GM12875 (cell line): ENCODE data around the gene KRT23.

ENCODE experiments used
- H3K4me3 ChIP-seq: one replicate; pipeline ENCODE4 v1.5.1; 2011; ENCODE audit warnings: low read depth, low read length, control low read depth
- TF ChIP-seq, protein P1 (sequence below): IDR thresholded peaks from 2 replicates; pipeline ENCODE4 v1.5.1; 2011; ENCODE audit warnings: low read depth, mild to moderate bottlenecking, control low read depth, inconsistent platforms, low read length, moderate library complexity, borderline replicate concordance; ENCODE audit not compliant: insufficient read depth

KRT23 gene, protein sequence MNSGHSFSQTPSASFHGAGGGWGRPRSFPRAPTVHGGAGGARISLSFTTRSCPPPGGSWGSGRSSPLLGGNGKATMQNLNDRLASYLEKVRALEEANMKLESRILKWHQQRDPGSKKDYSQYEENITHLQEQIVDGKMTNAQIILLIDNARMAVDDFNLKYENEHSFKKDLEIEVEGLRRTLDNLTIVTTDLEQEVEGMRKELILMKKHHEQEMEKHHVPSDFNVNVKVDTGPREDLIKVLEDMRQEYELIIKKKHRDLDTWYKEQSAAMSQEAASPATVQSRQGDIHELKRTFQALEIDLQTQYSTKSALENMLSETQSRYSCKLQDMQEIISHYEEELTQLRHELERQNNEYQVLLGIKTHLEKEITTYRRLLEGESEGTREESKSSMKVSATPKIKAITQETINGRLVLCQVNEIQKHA

DNA sequence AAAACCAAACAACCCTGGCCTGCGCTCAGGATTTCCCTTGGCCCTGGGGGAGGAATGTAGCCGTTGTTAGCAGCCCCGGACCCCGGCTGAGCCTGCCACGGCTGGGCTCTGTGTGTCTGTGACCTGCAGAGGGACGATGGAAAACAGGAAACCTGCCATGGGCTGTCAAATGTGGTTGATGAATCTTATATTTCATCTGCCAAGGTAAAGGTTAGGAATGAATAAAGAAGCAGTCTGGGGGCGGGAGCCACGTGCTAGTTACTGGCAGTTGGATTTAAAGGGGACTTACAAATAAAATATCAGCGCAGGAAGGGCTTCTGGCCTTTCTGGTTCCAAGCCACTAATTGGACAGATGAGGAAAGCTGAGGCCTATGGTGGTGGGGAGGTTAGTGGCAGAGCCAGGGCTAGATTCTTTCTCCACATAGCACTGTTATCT lies at the start of gene KRT23:
KRT23 (minus strand) TSS at position 263 of the 436 bp plus-strand sequence. CDS start 1,043 bp downstream, outside the sequence.
- TF ChIP-seq, protein P1, sequence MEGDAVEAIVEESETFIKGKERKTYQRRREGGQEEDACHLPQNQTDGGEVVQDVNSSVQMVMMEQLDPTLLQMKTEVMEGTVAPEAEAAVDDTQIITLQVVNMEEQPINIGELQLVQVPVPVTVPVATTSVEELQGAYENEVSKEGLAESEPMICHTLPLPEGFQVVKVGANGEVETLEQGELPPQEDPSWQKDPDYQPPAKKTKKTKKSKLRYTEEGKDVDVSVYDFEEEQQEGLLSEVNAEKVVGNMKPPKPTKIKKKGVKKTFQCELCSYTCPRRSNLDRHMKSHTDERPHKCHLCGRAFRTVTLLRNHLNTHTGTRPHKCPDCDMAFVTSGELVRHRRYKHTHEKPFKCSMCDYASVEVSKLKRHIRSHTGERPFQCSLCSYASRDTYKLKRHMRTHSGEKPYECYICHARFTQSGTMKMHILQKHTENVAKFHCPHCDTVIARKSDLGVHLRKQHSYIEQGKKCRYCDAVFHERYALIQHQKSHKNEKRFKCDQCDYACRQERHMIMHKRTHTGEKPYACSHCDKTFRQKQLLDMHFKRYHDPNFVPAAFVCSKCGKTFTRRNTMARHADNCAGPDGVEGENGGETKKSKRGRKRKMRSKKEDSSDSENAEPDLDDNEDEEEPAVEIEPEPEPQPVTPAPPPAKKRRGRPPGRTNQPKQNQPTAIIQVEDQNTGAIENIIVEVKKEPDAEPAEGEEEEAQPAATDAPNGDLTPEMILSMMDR, result no peak
- no peak within 1 kb of the TSS for H3K4me3 ChIP-seq

DNA sequence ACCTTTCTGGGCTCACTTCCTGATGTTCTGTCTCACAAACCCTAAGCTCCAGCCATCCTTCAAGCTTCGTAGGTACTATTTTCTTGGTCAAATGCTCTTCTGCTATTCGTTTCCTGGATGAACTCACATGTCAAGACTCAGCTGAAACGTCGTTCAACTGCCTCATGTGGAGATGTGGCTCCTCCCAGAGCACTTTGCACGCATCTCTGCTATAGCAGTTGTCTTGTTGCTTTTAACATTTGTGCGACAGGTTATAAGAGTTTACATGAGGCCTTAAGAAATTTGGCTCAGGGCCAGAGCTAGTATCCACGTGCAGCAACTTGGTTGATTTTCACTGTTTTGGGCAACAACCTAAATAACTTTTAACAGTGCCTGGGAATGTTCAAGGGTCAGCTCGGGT lies 49.5 kb upstream of the KRT23 start:
- H3K4me3 ChIP-seq, result no peak overlapping the region
- TF ChIP-seq, protein P1, result no peak

DNA sequence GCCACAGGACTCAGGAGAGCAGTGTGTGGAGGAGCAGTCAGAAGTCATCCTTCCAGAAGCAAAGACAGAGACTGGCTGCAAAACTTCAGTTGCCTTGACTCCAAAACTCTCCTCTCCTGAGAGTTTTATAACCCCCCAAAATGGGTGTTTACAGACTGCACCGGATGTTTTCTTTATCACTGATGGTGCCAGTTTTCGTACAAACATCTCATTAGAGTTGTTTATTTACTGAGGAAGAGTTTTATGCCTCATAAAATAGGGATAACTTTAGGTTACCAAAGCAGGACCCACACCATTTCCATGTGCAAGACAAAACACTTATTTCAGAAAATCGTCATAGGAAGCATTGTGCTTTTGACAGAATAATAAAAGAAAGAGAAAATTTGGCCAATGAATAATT lies 46.8 kb upstream of the KRT23 start, which contains the start of gene KRT40:
KRT40 (minus strand) TSS at position 101 of the 400 bp plus-strand sequence; CDS start at position 48, 53 bp downstream.
- no peak within 1 kb of the TSS for H3K4me3 ChIP-seq
- TF ChIP-seq, protein P1, result no peak

DNA sequence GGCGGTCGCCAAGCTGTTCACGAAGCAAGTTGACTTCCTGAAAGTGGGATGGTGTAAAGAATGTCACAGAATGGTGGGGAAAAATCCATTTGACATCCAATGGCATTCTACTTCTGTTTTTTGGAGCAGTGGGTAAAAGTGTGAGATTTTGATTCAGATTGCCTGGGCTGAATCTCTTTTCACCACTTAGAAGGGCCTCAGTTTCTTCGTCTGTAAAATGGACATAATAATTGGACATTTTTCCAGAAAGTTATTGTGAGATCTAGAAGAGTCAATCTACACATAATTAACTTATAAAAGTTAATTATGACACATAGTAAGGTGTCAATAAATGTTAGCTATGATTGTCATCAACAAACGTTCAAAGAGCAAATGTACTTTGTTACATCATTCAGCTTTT lies 43.7 kb upstream of the KRT23 start:
- no peak overlapping the region for H3K4me3 ChIP-seq
- TF ChIP-seq, protein P1, result no peak

DNA sequence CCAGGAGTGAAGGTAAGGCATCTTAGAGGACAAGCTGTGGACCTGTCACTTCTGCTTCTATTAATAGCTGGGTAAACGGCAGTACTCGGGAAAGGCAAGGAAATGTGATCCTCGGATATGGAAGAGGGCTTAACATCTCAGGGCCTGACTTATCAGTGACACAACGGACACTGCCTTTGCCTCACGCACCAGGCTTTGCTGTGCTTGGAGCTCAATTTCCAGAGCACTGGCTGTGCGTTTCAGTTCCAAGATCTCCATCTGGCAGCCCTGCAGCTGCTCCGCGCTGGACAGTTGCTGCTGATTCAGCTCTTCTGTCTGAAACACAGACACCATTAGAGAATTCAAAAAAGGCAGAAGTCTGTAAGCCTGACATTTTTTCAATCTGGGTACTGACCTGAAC lies 43.1 kb upstream of the KRT23 start:
- no peak overlapping the region for H3K4me3 ChIP-seq
- TF ChIP-seq, protein P1, result no peak

DNA sequence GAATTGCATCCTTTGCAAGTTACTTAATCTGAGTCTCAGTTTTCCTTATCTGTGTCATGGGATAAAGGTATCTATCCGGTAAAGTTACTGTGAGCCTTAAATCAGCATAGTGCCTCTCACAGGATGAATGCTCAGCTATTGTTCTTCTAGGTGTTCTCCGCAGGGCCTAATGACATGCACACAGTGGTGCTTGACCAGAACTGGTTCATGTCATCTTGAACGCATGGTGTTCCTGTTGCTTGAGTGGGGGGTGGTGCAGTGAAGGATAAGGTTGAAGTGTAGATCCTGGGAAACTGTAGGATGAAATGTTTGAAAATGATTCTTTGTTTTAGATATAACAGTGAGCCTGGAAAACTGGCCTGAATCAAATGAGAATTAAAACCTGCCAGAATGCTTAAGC lies 42.7 kb upstream of the KRT23 start:
- TF ChIP-seq, protein P1, result no peak
- no peak overlapping the region for H3K4me3 ChIP-seq
